GM13976 (cell line): ENCODE data around the gene SLC34A3.
"Not testable (repeated sequence)": the region's sequence is repeated elsewhere in the genome, so short reads cannot be mapped to it uniquely, and the experiment has no call there.

Experiments used
- DNase-seq: peaks from one replicate; pipeline ENCODE4 v3.0.0; 2012; ENCODE audit warnings: low spot score
- CTCF ChIP-seq: IDR thresholded peaks from 2 replicates; pipeline ENCODE4 v1.5.1; 2012; ENCODE audit warnings: borderline replicate concordance, mild to moderate bottlenecking; ENCODE audit not compliant: insufficient read depth; ENCODE audit errors: extremely low read depth, missing control alignments, control extremely low read depth
- in situ Hi-C: fragments of 300-500 bp; cut with MboI; formaldehyde crosslinking; loops from one replicate; pipeline ENCODE4 v1.12.0; 2022; ENCODE audit warnings: low sequenced_read_pairs, mixed read lengths, inconsistent platforms; ENCODE audit not compliant: unreplicated experiment

The SLC34A3 gene

GRCh38 chr9:137255448-137256114, 24.9 kb downstream of the SLC34A3 start:
- no peak for DNase-seq
- in situ Hi-C loops: no loop called here
- no peak for TF ChIP-seq CTCF

- DNase-seq: no peak
- in situ Hi-C loops: no loop called here
- TF ChIP-seq CTCF: no peak
Observed at GRCh38 chr9:137256362-137256761, 25.7 kb downstream of the SLC34A3 start.

GRCh38 chr9:137256856-137257255, 26.2 kb downstream of the SLC34A3 start:
- no peak for DNase-seq
- TF ChIP-seq CTCF: no peak
- in situ Hi-C loops: no loop called here

- in situ Hi-C loops, DNase-seq: not testable (repeated sequence)
Observed at GRCh38 chr9:137262173-137262908, 31.6 kb downstream of the SLC34A3 start.

- TF ChIP-seq CTCF: no peak
- in situ Hi-C loops: no loop called here
- no peak for DNase-seq
Observed at GRCh38 chr9:137262909-137263285, 32.2 kb downstream of the SLC34A3 start.

GRCh38 chr9:137263506-137263905, 32.8 kb downstream of the SLC34A3 start:
- DNase-seq: no peak
- no peak for TF ChIP-seq CTCF
- in situ Hi-C loops: no loop called here

- TF ChIP-seq CTCF: no peak
Observed at GRCh38 chr9:137264067-137264466, 33.4 kb downstream of the SLC34A3 start.

More at GRCh38 chr9:137264067-137264466, 33.4 kb downstream of the SLC34A3 start:
- no peak for DNase-seq
- in situ Hi-C loops: no loop called here
